GM12878 (cell line): ENCODE data around the gene ITSN2. TPM values are rescaled to one million over a fixed set of nuclear protein-coding genes. Genes with fewer than 3 reads are reported as not detected.

ENCODE experiments used
- ATAC-seq: fragments of 200-7000 bp; cut with Tn5 transposase; 3 replicates; pipeline ENCODE4 v1.9.1; 2020; ENCODE audit warnings: mild to moderate bottlenecking, moderate library complexity
- BruUV-seq: library from RNA; stranded (reverse); fragments of 400-500 nt; replicated peaks from 2 replicates; lab custom pipeline; 2021; lab: Mats Ljungman, UMichigan
- CTCF ChIA-PET: fragments of 300-600 bp; sonication (Branson Sonifier 250); formaldehyde crosslinking; extraction: SDS; loops from one replicate; lab custom pipeline; 2021; ENCODE audit warnings: inconsistent platforms; lab: Yijun Ruan, JAX
- POLR2A ChIA-PET: fragments of 350-600 bp; formaldehyde crosslinking; extraction: SDS; loops from one replicate; lab custom pipeline; 2021; ENCODE audit warnings: inconsistent platforms; lab: Charles Lee
- RAD21 ChIA-PET: fragments of 300-600 bp; sonication (Branson Sonifier 250); formaldehyde crosslinking; loops from one replicate; lab custom pipeline; 2023; ENCODE audit warnings: antibody characterized with exemption; ENCODE audit not compliant: unreplicated experiment; lab: Charles Lee
- SMC1A ChIA-PET: fragments of 300-600 bp; sonication (Branson Sonifier 250); formaldehyde crosslinking; loops from one replicate; lab custom pipeline; 2023; ENCODE audit not compliant: unreplicated experiment, uncharacterized antibody; lab: Charles Lee
- DNase-seq: peaks from one replicate; pipeline ENCODE4 v3.0.0-alpha.2; 2011; ENCODE audit warnings: low read depth, low spot score
- FAIRE-seq: peaks from 3 replicates; lab custom pipeline; 2011; peaks lifted over from hg19 to GRCh38; lab: Jason Lieb, UNC
- H2AFZ ChIP-seq: 2 replicates; pipeline ENCODE4 v1.6.0; 2011; ENCODE audit warnings: low read depth, low read length, control low read depth; ENCODE audit not compliant: control insufficient read depth
- H3K27ac ChIP-seq: 2 replicates; pipeline ENCODE4 v1.5.1; 2011; ENCODE audit warnings: control low read depth; ENCODE audit not compliant: control insufficient read depth, insufficient read depth
- H3K27me3 ChIP-seq, 2 experiments: replicated peaks in 1 of 2; 2 replicates each; pipeline versions ENCODE4 v1.6.0 to v1.6.1; 2011; ENCODE audit warnings: low read length in 1 of 2; ENCODE audit not compliant: control insufficient read depth in 2 of 2, insufficient read depth in 2 of 2
- H3K36me3 ChIP-seq, 2 experiments: 2 replicates each; pipeline ENCODE4 v1.5.1; 2011; ENCODE audit warnings: low read length in 1 of 2; ENCODE audit not compliant: control insufficient read depth in 2 of 2, insufficient read depth in 2 of 2
- H3K4me1 ChIP-seq: 2 replicates; pipeline ENCODE4 v1.6.1; 2011; ENCODE audit warnings: mild to moderate bottlenecking, low read length, moderate library complexity, mixed read lengths; ENCODE audit not compliant: control insufficient read depth, insufficient read depth
- H3K4me2 ChIP-seq: 2 replicates; pipeline ENCODE4 v1.6.0; 2011; ENCODE audit warnings: control low read depth; ENCODE audit not compliant: control insufficient read depth, insufficient read depth
- H3K4me3 ChIP-seq: fragments of 200-600 bp; sonication (generic); 2 replicates; pipeline ENCODE4 v1.5.1; 2016
- H3K79me2 ChIP-seq: 2 replicates; pipeline ENCODE4 v1.6.0; 2011; ENCODE audit warnings: low read length; ENCODE audit not compliant: control insufficient read depth, insufficient read depth
- H3K9ac ChIP-seq: 2 replicates; pipeline ENCODE4 v1.8.0; 2011; ENCODE audit warnings: low read length, control low read depth, mixed read lengths; ENCODE audit not compliant: control insufficient read depth, insufficient read depth
- H3K9me3 ChIP-seq: replicated peaks from 3 replicates; pipeline ENCODE4 v1.5.1; 2011; ENCODE audit warnings: mild to moderate bottlenecking, low read length; ENCODE audit not compliant: control insufficient read depth, insufficient read depth
- H4K20me1 ChIP-seq: 2 replicates; pipeline ENCODE4 v1.6.0; 2011; ENCODE audit not compliant: control insufficient read depth, insufficient read depth
- RBBP5 ChIP-seq: fragments of 200-600 bp; sonication (generic); conservative IDR thresholded peaks from 2 replicates; pipeline ENCODE4 v1.6.1; 2016
- RCOR1 ChIP-seq: conservative IDR thresholded peaks from 2 replicates; pipeline ENCODE4 v1.6.1; 2012; ENCODE audit warnings: low read depth, low read length, improper control_type of control experiment
- RELB ChIP-seq: fragments of 450-650 bp; IDR thresholded peaks from 2 replicates; pipeline ENCODE4 v1.6.1; 2017; ENCODE audit warnings: low read depth, mild to moderate bottlenecking, moderate library complexity
- RUNX3 ChIP-seq: IDR thresholded peaks from 2 replicates; pipeline ENCODE4 v1.6.1; 2012; ENCODE audit warnings: low read length, inconsistent platforms
- SPI1 ChIP-seq: IDR thresholded peaks from 2 replicates; pipeline ENCODE4 v1.6.1; 2011; ENCODE audit warnings: low read depth, mild to moderate bottlenecking, low read length, moderate library complexity, borderline replicate concordance; ENCODE audit not compliant: insufficient read depth
- in situ Hi-C: fragments of 300-500 bp; cut with MboI; formaldehyde crosslinking; loops from 9 replicates; pipeline ENCODE4 v1.14.3; 2018; ENCODE audit warnings: mixed read lengths
- intact Hi-C: fragments of 100-400 bp; cut with micrococcal nuclease; formaldehyde crosslinking; loops from one replicate; pipeline ENCODE4 v1.14.2; 2022; ENCODE audit not compliant: unreplicated experiment
- polyA plus RNA-seq, 11 experiments: library from polyadenylated mRNA; depleted of rRNA in 4 of 11; unstranded in 6 of 11; stranded (reverse) in 5 of 11; fragments of >200 nt; fragmentation: Nextera tagmentation in 4 of 11; fragmentation: Illumina TruSeq in 1 of 11; extraction: Ambion mirVana in 4 of 11; extraction: Trizol in 1 of 11; gene quantifications; 1 replicate in 1 of 11; 2 replicates in 10 of 11; pipeline versions ENCODE4 v1.2.1 to v1.2.3, GENCODE V29; 2011 to 2016; ENCODE audit warnings: inconsistent platforms in 2 of 11, missing spikeins in 2 of 11, low read depth in 1 of 11
- total RNA-seq, 4 experiments: library from RNA; depleted of rRNA in 3 of 4; stranded (reverse); fragments of >200 nt in 3 of 4; fragmentation: Illumina TruSeq in 1 of 4; extraction: Trizol in 1 of 4; gene quantifications; 2 replicates each; pipeline versions ENCODE4 v1.2.1 to v1.2.3, GENCODE V29; 2013 to 2021

Gene ITSN2
- total and polyA plus RNA-seq, 10 of the 15 experiments (the other 5 are each of a cell fraction or from before 2014, with no cell fraction given): 20.5 to 80.0 (median 54.7) TPM

GRCh38 chr2:24350826-24351626 lies 9.3 kb downstream of the ITSN2 start (continued):
- TF ChIP-seq RELB (0 out of 2 replicates have a peak, but pooled peaks have one; percentile 13), RBBP5 (no peak)

- H3K27ac ChIP-seq: no peak overlapping the region
- no peak overlapping the region for H2AFZ ChIP-seq
- no TSS peak for BruUV-seq
- POLR2A ChIA-PET: interaction anchor here (0.6 to 5.4 kb wide), 3 partner anchors 11 to 32 kb away, joined by 3 to 36 read pairs (median 5); partner anchors contain the start of gene ITSN2
- H3K9me3 ChIP-seq: no peaks in the 10 kb centered on the region; the same call in 2 of the 3 replicates
- RAD21 ChIA-PET: interaction anchor here (0.6 to 2.8 kb wide), 4 partner anchors 11 to 394 kb away, joined by 3 to 22 read pairs (median 10); partner anchors contain the start of gene ITSN2
- intact Hi-C loops: no loop called here
- no peaks in the 10 kb centered on the region for H4K20me1 ChIP-seq
- DNase-seq (no peak), ATAC-seq (no peak), FAIRE-seq (no peak)
- H3K36me3 ChIP-seq: 0 out of 4 replicates have a peak, but pooled peaks cover 0 to 3% of the 10 kb centered on the region in 2 experiments
- CTCF ChIA-PET: interaction anchor here (0.7 to 2.2 kb wide), 5 partner anchors 9 to 28 kb away, joined by 3 to 6 read pairs (median 3); partner anchors contain the start of gene ITSN2
- H3K4me1 ChIP-seq: peaks cover 29% of the 10 kb centered on the region
- SMC1A ChIA-PET: interaction anchor here (1.1 to 4.5 kb wide), 3 partner anchors 10 to 115 kb away, joined by 3 to 36 read pairs (median 28); no protein-coding TSS in a partner anchor
- peaks cover 100% of the 10 kb centered on the region for H3K79me2 ChIP-seq
- no peak overlapping the region for H3K9ac ChIP-seq
- in situ Hi-C loops: no loop called here
- H3K4me3 ChIP-seq: peak overlapping the region; percentile 16; the same call in 1 of the 2 replicates
- H3K27me3 ChIP-seq: no peaks in the 10 kb centered on the region
- peak overlapping the region; percentile 36 for H3K4me2 ChIP-seq
- TF ChIP-seq RUNX3: 0 out of 2 replicates have a peak, but pooled peaks have one; percentile 37
- peak; percentile 67; the same call in 1 of the 2 replicates for TF ChIP-seq SPI1
- TF ChIP-seq RCOR1: no peak
These were observed 11.2 kb downstream of the ITSN2 start for GRCh38 chr2:24349097-24349496.
